ENCODE results near the gene ZNF827. TPM values are rescaled to one million over a fixed set of nuclear protein-coding genes. Genes with fewer than 3 reads are reported as not detected.

The ZNF827 gene
- total RNA-seq, 2 donors from 2014 or later, result 5.4 to 13.8 TPM

GRCh38 chr4:145819101-145819852, 119.3 kb downstream of the ZNF827 start:
- WGBS, 2 donors, result 91 to 92% methylated on average over 10 of the region's 10 CpGs
- ATAC-seq (no peak), DNase-seq (no peak)
- H3K36me3 ChIP-seq (replicated peaks in 1 of 2; ENCODE audit: insufficient read depth in 1 of 2, low read depth in 2 of 2), result no peaks in the 10 kb centered on the region
- H3K4me1 ChIP-seq, result no peaks in the 10 kb centered on the region
- no peak overlapping the region for H3K4me3 ChIP-seq
- intact Hi-C loops (cut with DNase I), result no loop called here
- no peak overlapping the region for H3K27ac ChIP-seq
- H3K27me3 ChIP-seq, result no peaks in the 10 kb centered on the region
- no peak for TF ChIP-seq POLR2A (IDR thresholded peaks at IDR 0.05)
- no peak for TF ChIP-seq CTCF (IDR thresholded peaks at IDR 0.05)
- no peaks in the 10 kb centered on the region for H3K9me3 ChIP-seq

DNA sequence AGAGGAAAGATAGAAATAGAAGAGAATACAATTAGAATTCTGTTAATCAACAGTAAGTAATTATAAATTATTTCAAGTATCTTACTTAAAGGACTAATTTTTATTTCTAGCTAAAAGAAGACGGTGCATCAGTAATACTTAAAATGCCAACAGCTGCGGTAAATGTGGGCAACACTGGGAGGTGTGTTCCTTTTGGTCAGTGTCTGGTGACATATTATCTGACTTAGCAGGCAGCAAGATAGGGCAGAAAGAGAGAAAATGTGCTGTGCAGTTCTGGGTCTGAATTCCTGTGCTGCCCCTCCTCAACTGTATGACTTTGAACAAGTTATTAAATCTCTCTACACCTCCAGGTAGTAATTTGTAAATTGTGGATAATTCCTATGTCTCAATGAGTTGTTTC, 120.6 kb downstream of the ZNF827 start:
- DNase-seq (no peak), ATAC-seq (no peak)
- H3K27ac ChIP-seq, result no peak overlapping the region
- TF ChIP-seq POLR2A (IDR thresholded peaks at IDR 0.05), result no peak
- no peak for TF ChIP-seq CTCF (IDR thresholded peaks at IDR 0.05)
- no peak overlapping the region for H3K4me3 ChIP-seq
- H3K27me3 ChIP-seq, result no peaks in the 10 kb centered on the region
- H3K9me3 ChIP-seq, result no peaks in the 10 kb centered on the region
- no peaks in the 10 kb centered on the region for H3K36me3 ChIP-seq (replicated peaks in 1 of 2; ENCODE audit: insufficient read depth in 1 of 2, low read depth in 2 of 2)
- WGBS, 2 donors, result 98 to 100% methylated on average over 2 of the region's 2 CpGs
- H3K4me1 ChIP-seq, result no peaks in the 10 kb centered on the region
- intact Hi-C loops (cut with DNase I), result no loop called here

DNA sequence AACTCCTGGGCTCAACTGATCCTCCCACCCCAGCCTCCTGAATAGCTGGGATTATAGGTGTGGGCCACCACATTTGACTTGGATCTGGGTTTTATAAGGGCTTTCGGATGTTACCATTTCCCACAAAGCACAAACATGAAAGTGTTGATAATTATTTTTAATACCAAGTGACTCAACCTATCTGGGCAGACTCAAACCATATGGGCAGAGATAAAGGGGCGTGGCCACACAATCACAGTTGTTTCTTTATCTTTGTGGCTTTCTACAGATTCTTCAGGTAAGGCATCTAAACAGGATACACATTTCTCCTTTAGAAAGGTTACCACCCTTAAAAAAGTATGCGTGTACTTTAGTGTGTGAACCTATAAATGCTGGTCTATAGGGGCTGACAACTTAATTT, 122.5 kb downstream of the ZNF827 start:
- Histone ChIP-seq H3K36me3 (replicated peaks in 1 of 2; ENCODE audit: insufficient read depth in 1 of 2, low read depth in 2 of 2) (no peaks in the 10 kb centered on the region), H3K4me1 (no peaks in the 10 kb centered on the region), H3K27ac (no peak overlapping the region), H3K9me3 (no peaks in the 10 kb centered on the region), H3K4me3 (no peak overlapping the region), H3K27me3 (no peaks in the 10 kb centered on the region)
- intact Hi-C loops (cut with DNase I), result no loop called here
- TF ChIP-seq CTCF (IDR thresholded peaks at IDR 0.05) (no peak), POLR2A (IDR thresholded peaks at IDR 0.05) (no peak)
- WGBS, 2 donors, result 98% methylated on average over 3 of the region's 3 CpGs
- no peak for DNase-seq
- ATAC-seq, result no peak

- H3K27ac ChIP-seq, result no peak overlapping the region
- ATAC-seq (no peak), DNase-seq (no peak)
- 59 to 81% methylated on average over 1 of the region's 1 CpG for WGBS, 2 donors
- intact Hi-C loops (cut with DNase I), result no loop called here
- no peaks in the 10 kb centered on the region for H3K36me3 ChIP-seq (replicated peaks in 1 of 2; ENCODE audit: insufficient read depth in 1 of 2, low read depth in 2 of 2)
- no peaks in the 10 kb centered on the region for H3K27me3 ChIP-seq
- H3K4me3 ChIP-seq, result no peak overlapping the region
- H3K4me1 ChIP-seq, result no peaks in the 10 kb centered on the region
- no peaks in the 10 kb centered on the region for H3K9me3 ChIP-seq
- TF ChIP-seq CTCF (IDR thresholded peaks at IDR 0.05) (no peak), POLR2A (IDR thresholded peaks at IDR 0.05) (no peak)
These were observed 123.0 kb downstream of the ZNF827 start for GRCh38 chr4:145815626-145816025.

- Histone ChIP-seq H3K4me1 (no peaks in the 10 kb centered on the region), H3K9me3 (no peaks in the 10 kb centered on the region), H3K36me3 (replicated peaks in 1 of 2; ENCODE audit: insufficient read depth in 1 of 2, low read depth in 2 of 2) (no peaks in the 10 kb centered on the region), H3K27ac (no peak overlapping the region), H3K4me3 (no peak overlapping the region), H3K27me3 (no peaks in the 10 kb centered on the region)
- intact Hi-C loops (cut with DNase I), result no loop called here
- WGBS, 2 donors, result 100% methylated on average over 1 of the region's 1 CpG
- DNase-seq (no peak), ATAC-seq (no peak)
- TF ChIP-seq POLR2A (IDR thresholded peaks at IDR 0.05), result no peak
- no peak for TF ChIP-seq CTCF (IDR thresholded peaks at IDR 0.05)
These were observed 123.5 kb downstream of the ZNF827 start for GRCh38 chr4:145815027-145815612.
